Activated gamma-delta T cell treated with Interleukin-2 at 50 U/mL for 16 hours (primary cell): ENCODE measurements around the gene PTX4.

ENCODE experiments used
- DNase-seq: peaks from one replicate; pipeline ENCODE4 v3.0.0-alpha.2; 2020

Gene PTX4

GRCh38 chr16:1523581-1524245 lies 35.0 kb upstream of the PTX4 start:
- DNase-seq, result no peak

DNA sequence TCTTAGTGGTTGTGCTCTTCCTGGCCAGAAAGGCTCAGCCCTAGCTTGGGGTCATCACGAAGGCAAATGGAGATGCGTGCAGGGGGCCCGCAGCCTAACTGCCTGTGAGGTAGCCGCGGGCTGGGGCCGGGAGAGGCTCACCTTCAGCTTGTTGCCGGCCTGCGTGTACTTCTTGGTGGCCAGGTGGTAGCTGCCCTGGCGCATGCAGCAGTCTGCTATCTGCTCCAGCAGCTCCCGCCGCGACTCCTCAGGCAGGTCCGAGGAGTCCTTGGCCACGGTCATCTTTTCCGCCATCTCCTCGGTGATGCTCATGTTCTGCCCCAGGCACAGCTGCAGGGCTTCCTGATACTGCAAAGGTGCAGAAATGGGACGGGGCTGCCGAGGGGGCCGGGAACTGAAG lies 31.7 kb upstream of the PTX4 start:
- DNase-seq, result no peak

DNA sequence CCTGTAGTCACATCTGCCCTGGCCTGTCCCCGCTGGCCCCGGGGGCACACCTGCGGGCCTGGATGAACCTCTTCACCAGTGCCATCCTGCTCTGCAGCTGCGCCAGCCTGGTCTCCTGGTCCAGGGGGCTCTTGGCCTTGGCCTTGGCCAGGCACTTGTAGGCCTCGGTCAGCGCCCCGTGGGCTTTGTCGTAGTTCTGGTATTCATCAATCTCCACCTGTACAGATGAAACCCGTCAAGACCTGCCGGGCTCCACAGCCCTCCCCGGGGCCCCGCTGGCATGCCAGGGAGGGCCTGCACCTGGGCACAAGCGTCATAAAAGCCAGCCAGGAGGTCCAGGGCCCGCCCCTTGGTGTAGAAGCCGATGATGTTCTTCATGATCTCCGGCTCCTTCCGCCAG lies 31.1 kb upstream of the PTX4 start:
- DNase-seq, result no peak

DNA sequence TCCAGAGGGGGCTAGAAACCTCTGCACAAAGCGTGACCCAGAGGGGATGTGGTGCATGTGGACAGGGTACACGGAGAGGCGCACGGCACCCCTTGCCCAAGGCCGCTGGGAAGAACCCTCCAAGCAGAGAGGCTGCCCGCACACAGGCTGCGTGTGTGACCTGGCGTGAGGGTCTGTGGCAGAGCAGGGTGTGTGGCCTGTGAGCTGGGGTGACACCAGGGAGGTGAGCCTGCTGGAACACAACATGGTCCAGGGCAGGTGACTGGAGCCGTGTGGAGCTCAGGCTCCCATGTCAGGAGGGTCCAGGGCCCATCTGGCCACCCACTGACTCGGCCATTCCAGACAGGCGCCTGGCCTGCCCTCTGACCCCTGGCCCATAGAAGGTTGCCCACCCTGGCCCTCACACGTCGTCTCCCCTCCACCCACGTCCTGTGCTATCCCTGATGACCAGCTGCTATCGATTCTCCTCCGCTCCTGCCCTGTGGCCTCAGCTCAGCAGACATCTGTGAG lies 29.9 kb upstream of the PTX4 start:
- DNase-seq, result no peak

- no peak for DNase-seq
These were observed 25.8 kb upstream of the PTX4 start for GRCh38 chr16:1514507-1514906.

DNA sequence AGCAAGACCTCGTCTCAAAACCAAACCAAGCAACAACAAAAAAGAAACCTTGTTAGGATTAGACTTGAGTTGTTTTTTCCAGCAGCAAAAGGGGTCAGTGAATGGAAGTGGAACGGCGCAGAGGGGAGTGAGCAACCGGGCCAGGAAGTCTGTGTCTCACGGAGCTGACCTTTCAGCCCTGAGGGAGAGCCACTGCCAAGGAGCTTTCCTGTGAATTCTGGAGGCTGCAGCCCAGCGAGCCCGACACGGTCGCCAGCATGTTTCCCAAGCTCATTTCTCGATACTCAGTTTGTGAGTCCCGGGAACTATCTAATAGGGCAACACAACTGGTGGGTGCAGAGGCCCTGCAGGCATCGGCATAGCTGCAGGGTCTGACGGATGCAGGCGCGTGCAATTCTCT lies 24.0 kb upstream of the PTX4 start:
- DNase-seq, result no peak

DNA sequence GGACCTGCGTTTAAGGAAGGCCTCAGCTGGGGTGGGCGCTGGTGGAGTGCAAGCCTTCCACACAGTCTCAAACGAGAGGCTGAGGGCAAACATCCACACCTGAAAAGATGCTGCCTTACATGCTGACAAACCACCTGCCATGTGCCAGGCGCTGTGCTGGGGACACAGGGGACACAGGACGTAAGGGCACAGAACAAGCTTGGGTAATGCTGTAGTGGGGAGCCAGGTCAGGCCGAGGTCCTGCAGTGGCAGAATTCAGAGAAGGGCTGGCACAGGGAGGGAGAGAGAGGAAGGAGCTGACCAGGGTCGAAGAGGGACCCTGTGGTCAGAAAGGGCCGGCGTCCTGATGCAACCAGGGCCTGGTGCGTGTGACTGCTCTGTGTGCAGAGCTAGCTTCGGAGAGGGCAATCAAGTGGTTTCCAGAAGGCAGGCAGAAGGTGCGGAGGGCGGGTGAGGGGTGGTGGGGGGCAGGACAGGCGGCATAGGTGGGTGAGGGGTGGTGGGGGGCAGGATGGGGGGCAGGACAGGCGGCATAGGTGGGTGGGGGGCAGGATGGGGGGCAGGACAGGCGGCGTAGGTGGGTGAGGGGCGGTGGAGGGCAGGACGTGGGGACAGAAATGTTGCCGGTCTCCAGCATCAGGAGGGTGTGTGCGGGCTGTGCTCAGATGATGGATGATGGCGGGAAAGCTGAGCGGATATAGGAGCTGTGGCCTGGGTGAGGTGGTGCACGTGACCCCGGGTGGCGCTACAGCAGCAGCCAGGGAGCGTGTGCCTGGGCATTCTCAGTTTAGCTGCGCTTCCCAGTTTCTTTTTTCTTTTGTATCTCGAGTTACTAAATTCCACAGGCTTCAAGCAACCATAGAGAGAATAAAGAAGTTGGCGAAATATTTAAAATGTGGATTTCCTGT lies 23.2 kb upstream of the PTX4 start:
- no peak for DNase-seq

- DNase-seq, result no peak
These were observed 22.2 kb upstream of the PTX4 start for GRCh38 chr16:1510941-1511351.

DNA sequence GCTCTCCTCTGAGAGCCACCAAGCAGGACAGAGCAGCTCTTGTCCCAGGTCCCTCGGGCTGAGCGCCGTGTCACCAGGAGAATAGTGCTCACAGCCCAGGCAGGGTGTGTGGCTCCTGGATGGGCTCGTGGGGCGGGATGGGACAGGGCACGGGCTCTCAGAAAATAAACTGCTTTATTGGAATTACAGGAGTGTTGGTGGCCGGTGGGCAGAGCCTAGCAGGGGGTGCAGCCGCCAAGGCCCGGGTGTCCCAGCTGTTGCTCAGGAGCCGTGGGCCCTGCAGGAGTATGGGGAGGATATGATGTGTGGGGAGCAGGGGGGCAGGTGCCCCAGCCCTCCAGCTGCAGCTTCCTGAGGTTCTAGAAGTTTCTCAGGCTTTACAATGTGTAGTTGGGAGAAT lies 21.5 kb upstream of the PTX4 start:
- no peak for DNase-seq

DNA sequence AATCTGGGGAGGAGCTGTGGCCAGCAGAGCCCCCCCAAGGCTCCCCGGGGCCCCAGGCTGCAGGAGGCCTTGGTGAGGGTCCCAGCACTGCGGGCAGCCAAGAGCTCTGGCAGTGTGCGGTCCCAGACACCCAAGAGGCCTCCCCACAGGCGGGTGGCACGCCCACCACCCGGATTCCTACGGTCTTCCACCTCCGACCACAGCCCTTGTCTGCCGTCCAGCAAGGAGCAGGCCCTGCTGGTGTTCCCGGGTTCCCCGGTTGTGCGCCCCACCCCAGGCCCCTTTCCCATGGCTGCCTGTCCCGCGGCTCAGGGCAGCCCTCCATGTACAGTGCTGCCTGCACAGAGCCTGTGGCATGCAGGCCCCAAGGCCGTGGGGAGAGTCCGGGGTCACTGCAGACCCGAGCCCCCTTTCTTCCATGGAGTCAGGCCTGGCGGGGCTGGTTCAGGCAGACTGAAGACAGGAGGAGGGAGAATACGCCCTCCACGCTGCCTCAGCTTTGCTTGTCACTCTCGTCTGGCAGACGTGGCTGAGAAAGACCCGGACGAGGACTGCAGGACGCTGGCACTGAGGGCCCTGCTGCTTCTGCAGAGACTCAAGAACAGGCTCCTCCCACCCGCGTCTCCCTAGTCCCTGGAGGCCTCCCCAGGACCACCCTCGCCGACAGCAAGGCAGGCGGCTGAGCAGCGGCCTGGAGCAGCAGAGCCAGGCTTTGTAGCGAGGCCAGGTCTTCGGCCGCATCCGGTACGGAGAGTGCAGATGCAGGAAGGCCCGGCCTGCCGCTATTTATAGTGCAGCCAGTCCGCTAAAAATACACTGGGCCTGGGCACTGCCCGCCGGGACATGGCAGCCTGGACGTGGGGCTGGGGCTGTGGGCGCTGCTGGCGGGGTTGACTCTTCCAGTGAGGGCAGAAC lies 20.8 kb upstream of the PTX4 start:
- DNase-seq, result no peak

- no peak for DNase-seq
These were observed 19.9 kb upstream of the PTX4 start for GRCh38 chr16:1508494-1509187.

DNA sequence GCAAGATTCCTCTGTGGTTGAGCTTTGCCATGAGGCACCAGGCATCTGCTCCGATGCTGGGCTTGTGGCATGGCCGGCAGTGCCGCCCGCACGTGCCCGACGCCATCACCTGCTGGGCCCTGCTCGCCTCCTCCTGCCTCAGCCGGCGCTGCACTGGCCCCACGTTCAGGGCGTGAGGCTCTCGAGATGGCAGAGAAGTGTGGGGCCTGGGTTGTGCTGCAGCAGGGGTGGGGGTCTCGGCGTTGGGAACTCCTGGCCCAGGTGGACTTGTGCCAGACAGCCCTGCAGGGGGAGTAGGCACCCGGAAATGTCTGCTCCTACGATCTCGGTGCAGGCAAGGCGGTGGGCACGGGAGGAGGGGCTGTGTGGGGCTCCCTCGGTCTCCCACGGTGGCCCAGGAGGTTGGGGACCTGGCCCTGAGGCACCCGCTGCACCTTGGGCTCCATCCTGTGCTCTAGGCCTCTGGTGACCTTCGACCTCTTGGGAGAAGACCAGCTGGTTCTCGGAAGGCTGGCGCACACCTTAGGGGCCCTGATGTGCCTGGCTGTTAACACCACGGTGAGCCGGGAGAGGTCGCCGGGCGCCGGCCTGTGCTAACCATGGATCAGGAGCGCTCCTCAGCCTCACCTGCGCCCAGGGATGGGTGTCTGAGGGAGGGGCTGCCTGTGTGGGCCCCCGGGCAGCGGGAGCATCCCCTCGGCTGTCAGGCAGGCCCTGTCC lies 17.9 kb upstream of the PTX4 start:
- DNase-seq, result no peak

GRCh38 chr16:1505912-1506311 lies 17.2 kb upstream of the PTX4 start:
- no peak for DNase-seq

DNA sequence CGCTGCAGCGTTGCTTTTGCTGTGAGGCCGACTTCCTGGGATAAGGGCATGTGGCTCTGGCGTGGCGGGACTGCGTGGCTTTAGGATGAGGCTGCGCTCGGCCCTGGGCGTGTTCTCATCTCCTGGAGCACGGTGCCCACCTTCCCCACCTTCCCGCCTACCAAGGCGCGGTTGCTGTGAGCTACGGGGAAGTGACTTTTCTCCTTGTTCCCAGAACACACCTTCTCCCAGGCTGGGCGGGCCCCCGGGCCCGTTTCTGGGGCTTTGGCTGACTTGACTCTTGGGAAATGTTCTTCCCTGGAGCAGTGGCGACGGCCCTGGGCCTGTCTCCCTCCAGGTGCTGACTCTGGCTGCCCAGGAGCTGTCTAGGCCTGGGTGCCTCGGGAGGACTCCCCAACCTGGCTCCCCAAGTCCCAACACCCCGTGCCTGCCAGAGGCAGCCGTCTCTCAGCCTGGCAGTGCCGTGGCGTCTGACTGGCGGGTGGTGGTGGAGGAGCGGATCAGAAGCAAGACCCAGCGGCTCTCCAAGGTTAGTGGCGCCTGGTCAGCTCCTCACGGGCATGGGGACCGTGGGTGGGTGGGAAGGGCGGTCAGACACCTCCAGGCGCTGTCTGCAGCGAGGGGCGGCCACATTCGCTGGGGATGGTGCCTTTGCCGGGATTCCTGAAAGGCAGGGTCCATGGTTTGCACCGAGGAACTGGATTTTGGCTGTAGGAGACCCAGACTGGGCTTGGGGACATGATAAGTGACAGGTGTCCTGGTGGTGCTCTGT lies 16.5 kb upstream of the PTX4 start:
- DNase-seq, result no peak

DNA sequence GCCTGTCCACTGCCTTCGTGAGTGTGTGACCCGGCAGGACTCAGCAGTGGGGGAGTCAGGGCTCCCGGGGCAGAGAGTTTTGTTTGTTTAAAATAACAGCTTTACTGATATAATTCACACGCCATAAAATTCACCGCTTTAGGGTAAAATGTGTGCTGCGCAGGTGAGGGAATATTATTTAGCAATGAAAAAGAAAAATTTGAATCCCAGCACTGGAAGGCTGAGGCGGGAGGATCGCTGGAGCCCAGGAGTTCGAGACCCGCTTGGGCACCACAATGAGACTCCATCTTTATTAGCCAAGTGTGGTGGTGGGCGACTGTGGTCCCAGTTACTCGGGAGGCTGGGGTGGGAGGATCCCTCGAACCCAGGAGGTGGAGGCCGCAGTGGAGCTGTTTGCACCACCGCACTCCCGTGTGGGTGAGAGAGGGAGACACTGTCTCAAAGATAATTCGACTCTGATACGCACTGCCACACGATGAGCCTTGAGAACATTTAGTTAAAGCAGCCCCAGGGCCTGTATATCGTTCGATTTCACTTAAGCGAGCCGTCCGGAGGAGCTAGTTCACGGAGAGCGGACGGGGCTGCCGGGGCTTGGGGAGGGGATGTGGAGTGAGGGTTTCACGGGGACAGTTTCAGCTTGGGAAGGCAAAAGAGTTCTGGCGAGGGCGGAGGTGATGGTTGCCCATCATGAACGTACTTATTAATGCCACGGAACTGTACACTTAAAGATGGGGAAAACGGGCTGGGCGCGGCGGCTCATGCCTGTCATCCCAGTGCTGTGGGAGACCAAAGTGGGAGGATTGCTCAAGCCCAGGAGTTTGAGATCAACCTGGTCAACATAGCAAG lies 14.6 kb upstream of the PTX4 start:
- no peak for DNase-seq

DNA sequence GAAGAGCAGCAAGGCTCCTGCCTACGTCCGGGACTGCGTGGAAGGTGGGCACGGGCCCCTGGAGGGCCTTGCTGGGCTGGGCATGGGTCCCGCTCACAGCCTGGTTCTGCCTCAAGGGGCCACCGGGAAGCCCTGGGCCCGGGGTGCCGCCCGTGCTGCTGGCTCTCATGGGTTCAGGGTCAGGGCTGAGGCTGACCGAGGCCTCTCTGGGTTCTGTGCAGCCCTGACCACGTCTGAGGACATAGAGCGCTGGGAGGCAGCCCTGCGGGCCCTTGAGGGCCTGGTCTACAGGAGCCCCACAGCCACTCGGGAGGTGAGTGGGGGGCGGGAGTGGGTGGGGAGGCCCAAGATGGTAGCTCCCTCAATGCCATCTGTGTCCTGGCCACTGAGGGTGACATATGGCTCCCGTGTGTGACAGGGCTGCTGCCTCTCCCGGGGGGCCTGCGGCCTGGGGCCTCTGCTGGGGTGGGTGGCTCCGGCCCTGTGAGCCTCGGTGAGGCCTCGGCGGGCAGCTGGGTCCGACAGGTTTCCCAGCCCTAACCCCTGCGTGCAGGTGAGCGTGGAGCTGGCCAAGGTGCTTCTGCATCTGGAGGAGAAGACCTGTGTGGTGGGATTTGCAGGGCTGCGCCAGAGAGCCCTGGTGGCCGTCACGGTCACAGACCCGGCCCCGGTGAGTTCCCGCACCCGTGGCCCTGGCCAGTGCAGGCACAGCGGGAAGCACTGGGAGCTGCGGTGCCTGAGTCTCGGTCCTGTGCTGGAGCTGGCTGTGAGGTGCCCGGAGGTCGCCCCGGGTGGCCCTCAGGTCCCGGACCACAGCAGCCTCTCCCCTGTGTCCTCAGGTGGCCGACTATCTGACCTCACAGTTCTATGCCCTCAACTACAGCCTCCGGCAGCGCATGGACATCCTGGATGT lies 13.6 kb upstream of the PTX4 start:
- DNase-seq, result no peak

- DNase-seq, result no peak
These were observed 12.9 kb upstream of the PTX4 start for GRCh38 chr16:1501630-1502029.

GRCh38 chr16:1500465-1501150 lies 11.9 kb upstream of the PTX4 start:
- DNase-seq, result no peak
